CD4-positive, alpha-beta T cell treated with Interleukin-10 for 1 hour (primary cell): ENCODE measurements around the gene GP1BB.
"Not testable (repeated sequence)": the region's sequence is repeated elsewhere in the genome, so short reads cannot be mapped to it uniquely, and the experiment has no call there.

Experiments used
- DNase-seq: peaks from one replicate; pipeline ENCODE4 v3.0.0-alpha.2; 2020

GP1BB gene

DNA sequence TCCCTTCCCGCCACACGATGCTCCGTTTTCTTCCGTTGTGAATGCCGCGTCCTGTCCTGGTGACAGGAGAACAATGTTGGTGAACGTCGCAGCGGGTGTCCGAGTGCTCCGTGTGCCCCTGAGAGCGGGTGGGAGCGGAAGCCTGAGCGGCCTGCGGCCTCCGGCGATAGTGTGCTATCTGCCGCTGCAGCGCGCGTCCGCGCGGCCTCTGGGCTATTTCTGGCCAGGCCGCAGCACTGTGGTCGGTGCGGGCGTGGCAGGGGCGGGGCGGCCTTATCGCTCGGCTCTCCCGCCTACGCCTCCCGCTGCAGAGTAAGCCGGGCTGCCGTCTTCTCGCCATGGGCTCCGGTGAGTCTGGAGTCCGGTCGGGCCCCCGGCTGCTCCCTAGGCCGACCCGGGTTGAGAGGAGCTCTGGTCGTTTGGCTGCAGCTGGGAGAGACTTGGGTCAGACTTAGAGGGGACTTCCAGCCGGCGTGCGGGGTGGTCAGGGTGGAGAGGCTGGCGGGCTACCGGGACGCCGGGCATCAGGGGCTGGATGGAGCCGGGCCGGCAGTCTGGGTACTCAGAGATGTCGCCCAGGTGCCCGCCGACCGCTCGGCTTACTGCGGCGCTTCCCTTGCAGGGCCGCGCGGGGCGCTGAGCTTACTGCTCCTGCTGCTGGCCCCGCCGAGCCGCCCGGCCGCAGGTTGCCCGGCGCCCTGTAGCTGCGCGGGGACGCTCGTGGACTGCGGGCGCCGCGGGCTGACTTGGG, at the start of gene GP1BB:
Gene GP1BB, plus strand, starts transcription at position 308 of the 751 bp plus-strand sequence. Its CDS starts 31 bp downstream, at position 339.
- DNase-seq: no peak

DNA sequence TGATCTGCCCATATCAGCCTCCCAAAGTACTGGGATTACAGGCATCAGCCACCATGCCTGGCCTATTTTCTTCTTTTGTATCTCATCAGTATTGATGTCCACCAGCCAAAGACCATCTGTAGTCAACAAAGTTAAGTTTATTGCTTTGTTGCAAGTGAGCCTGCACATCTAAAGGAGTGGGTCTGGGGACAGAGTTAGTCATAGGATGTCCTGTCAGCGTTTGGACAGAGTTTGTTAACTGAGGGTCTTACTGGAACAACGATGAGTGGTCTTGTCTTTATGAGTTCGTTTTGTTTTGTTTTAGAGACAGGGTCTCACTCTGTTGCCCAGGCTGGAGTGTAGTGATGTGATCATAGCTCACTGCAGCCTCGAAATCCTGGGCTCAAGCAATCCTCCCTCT, 49.7 kb upstream of the GP1BB start:
- DNase-seq: no peak

DNA sequence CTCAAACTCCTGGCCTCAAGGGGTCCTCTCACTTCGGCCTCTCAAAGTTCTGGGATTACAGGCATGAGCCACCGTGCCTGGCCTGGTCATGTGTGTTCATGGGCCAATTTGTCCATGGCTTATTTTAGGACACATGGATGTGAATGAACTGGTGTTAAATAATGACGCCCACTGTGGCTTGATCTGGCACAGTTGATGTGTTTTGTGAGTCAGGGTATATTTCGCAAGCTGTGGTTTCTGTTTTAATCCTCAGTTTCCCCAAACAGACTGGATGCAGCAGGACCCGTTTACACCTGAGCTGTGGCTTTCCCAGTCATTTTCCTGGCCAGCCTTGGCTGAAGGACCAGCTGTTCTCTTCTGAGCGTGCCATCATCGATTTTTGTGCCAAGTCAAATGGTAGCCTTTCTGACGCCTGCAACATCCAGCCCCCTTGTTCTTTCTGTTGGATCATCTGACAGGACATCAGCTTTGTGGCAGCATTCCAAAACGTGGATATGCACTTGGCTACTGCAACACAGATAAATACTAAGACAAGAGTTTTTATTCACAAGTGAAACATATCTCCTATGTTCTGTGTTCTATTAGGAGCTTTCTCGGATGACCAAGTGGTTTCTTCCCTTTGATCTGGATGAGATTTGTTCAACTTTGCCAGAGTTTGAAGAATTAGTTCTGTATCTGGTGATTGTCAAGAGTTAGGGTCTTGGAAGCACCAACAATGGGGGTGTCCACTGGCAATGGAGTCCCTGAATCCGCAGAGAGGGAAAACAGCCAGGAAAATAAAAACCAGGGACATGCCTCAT, 49.0 kb upstream of the GP1BB start:
- DNase-seq: no peak

DNA sequence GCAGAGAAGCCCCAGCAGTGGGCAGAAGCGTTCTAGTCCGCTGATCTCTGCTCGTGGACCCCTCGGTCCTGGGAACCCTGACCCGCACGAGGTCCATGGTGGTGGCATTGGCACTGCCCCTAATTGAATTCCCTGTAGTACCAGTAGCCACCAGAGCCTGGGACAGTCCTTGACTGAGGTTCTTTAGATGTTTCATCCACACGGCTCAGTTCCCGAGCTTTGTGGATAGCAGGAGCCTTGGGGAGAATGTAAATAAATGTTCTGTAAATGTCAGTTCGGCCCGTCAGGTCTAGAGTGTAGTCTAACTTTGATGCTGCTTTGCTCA, 48.4 kb upstream of the GP1BB start:
- DNase-seq: no peak

DNA sequence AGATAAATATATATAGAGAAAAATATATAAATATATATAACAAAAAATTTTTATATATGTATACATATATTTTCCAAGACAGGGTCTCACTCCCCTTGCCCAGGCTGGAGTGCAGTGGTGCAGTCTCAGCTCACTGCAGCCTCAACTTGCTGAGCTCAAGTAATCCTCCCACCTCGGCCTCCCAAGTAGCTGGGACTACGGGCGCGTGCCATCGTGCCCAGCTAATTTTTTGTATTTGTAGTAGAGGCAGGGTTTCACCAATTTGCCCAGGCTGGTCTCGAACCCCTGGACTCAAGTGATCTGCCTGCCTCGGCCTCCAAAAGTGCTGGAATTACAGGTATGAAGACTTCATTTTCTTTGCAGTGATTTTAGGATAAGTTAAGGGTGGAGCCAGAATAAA, 47.9 kb upstream of the GP1BB start:
- no peak for DNase-seq

DNA sequence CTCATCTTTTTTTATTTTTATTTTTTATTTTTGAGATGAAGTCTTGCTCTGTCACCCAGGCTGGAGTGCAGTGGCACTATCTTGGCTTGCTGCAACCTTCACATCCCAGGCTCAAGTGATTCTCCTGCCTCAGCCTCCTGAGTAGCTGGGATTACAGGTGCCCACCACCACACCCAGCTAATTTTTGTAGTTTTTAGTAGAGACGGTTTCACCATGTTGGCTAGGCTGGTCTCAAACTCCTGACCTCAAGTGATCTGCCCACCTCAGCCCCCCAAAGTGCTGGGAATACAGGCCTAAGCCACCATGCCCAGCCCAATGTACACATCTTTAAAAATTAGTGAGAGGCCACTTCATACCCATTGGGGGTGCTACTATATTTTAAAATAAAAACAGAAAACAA, 46.9 kb upstream of the GP1BB start:
- not testable (repeated sequence) for DNase-seq

DNA sequence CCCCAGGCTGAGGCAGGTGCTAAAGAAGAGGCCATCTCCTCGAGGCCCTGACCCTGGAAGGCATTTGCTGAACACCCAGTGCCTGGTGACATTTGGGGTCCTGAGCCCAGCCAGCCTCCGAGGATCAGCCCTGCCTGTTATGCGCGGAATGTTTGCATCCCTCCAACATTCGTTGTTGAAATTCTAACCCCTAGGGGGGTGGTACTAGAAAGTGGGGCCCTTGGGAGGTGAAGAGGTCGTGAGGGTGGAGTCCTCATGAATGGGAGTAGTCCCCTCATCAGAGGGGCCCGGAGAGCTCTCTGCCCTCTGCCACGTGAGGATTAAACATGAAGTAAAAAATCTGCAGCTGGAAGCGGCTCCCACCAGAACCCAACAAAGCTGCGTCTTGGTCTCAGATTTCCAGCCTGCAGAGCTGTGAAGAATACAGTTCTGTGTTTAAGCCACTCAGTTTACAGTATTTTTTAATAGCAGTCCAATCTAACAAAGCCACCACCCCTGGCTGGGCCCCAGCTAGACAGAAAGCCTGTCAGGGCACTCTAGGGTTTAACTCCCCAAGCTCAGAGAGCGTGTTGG, 44.3 kb upstream of the GP1BB start:
- no peak for DNase-seq

DNA sequence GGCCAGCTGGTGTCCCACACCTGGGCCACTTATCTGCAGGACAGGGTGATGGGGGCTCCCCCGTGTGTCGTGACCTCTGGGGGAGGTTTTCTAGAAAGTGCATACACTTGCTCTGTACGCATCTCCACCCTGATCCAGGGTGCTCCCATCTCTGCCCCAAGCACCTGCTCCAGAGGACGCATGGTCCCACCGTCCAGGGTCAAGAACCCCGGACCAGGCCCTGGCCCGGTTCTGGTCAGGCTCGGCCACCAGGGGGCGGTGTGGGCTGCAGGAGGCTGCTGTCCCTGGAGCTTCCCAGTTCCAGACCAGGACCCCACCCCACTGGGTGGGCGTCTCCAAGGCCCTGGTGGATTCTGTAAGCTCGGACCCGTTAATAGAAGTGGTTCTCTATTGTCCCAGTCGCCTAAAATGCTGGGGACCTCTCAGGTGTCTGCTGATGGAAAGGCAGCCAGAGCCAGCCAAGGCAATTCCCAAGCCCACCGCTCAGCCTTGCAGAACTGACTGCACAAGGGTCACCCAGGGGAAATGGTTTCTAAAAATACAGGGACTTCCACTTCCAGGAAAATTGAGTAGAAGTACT, 43.7 kb upstream of the GP1BB start:
- DNase-seq: peak; percentile 34

DNA sequence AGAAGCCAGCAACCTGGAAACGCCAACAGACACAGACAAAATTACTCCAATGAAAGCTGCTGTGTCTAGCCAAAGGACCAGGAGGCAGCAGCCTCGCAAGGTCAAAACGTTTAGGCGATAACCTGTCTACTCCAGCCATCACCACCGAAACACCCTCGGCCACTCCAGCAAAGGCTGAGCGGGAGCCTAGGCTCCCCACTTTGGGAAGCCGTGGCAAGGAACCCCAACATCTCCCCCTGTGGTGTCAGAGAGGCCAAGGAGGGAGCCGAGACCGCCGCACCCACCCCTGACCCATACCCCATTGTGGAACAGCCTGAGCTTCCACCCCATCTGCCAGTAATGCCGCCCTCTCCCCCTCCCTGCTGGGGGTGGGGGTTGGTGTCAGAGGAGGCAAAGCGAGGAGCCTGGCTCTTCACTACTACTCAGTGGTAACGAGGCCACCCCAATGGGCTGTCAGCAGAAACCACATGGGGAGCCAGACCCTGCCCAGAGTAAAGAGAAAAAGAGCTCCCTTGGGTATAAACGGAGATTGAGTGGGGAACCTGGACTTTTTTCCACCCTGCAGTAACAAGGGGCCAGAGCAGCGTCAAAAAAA, 43.0 kb upstream of the GP1BB start:
- no peak for DNase-seq

DNA sequence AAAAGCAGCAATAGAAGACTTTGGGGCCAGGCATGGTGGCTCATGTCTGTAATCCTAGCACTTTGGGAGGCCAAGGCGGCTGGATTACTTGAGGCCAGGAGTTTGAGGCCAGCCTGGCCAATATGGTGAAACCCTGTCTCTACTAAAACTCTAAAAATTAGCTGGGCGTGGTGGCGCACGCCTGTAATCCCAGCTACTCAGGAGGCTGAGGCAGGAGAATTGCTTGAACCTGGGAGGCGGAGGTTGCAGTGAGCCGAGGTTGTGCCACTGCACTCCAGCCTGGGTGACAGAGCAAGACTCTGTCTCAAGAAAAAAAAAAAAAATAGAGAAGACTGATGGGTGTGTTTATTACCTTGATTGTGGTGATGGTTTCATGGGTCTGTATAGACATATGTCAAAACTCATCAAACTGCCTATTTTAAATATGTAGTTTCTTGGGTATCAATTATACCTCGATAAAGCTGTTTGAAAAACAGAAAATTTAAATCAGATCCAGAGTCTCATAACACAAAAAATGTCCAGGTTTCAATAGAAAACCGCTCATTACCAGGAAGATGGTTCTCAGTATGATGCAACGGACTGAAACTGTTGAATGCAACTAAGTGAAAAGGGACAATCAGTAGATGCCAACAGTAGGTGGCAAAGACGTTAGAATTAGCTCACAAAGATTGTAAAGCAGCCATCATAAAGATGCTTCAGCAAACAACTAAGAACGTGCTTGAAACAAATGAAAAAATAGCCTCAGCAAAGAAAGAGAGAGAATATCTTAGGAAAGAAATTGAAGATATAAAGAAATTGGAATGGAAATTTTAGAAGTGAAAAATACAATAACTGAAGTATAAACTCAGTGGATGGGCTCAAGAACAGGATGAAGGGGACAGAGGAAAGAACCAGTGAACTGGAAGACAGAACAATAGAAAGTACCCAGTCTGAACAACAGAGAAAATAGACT, 42.2 kb upstream of the GP1BB start:
- DNase-seq: no peak

DNA sequence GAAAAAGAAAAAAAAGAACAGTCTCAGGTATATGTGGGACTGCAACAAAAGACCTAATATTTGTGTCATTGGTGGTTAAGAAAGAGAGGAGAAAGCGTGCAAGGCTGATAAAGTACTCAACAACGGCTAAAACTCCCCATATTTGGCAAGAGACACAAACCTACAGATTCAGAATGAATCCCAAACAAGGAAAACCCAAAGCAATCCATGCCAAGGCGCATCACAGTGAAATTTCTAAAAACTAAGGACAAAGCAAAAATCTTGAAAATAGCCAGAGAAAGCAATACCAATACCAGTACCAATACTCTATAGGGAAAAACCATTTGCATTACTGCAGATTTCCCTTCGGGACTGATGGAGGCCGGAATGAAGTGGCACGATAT, 41.5 kb upstream of the GP1BB start:
- DNase-seq: no peak

DNA sequence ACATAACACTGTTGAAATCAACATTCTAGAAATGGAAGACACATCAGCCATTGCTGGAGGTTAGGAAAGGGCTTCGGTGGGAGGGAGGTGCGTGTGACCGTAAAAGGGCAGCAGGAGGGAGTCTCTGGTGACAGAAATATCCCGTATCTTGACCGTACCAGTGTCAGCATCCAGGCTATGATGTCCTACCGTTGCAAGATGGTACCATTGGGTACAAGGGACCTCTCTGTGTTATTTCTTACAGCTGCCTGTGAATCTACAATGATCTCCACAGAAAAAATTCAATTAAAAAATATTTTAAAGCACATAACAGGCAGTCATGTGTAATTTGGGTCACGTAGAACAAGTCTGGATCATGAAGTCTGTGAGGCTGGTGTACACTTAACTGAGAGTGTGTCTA, 36.4 kb upstream of the GP1BB start:
- DNase-seq: no peak

DNA sequence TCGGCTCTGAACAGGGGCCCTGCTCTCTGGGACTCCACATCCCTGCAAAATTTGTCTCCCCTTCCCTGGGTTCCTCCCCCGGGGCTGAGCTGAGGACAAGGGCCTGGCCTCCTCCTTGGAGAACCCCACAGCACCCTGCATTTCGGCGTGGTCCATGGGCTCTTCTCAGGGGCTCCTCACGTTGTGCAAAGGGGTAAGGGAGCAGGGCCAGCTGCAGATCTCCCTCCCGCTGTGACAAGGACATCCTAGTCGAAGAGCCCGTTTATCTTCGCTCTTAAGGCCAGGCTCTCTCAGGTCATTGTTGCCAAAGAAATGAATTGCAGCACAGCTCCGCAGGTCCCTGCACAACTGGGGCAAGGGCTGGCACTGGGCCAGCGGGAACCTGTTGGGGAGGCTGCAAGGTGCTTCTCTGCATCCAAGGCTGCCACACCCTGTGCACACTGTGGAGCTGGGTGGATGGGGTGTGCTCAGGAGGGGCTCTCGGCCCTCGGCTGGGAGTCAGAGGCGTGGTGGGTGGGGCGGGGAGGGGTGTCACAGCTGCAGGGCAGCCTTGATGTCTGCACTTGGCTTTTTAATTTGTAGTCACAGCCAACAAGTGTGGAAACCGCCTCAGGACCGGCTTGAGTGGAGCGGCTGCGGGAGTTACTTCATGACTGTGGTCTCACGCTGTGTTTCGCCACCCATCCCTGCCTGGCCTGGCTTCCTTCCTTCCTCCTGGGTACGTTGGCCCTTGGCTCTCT, 35.6 kb upstream of the GP1BB start:
- no peak for DNase-seq

DNA sequence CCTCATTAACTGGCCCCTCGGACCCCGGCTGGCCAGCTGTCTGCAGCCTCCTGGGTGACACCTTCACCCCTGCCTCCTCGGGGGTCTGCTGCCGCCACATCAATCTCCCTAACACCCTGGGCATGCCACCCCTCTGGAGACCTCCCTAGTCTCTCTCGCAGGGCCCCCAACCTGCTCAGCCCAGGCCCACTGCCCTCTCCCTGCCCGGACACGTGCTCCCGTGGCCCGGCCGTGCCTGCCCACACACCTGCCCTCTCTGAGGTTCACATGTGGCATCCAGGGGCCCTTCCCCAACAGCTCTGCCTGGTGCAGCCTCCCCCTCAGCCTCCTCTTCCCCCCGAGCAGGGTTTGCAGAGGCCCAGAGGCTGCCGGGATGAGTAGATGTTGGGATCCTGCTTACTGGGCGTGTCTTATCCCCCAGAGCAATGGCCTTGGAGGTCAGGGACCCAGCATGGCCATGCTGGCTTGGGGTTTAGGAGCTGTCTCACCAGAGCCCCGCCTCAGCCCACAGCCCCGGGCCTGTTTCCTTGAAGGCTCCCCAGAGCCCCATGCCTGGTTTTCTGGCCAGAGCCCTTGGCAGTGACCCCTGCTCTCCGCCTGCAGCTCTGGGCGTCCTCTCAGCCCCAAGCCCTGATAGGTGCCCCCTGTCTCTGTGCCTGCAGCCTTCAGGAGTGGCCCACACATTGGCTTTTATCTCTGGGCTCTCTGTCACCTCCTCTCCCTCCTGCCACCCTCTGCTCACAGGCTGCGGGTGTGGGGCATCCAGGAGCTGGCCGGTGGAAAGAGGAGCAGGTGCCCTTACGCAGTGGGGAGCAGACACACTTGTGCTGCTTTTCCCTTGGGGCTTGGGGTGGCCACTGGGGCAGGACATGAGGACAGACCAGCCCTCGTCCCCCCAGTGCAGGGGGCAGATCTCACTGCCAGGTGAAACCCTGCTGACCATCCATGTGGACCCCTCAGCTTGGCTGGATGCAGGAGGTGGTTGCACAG, 34.7 kb upstream of the GP1BB start:
- DNase-seq: no peak

DNA sequence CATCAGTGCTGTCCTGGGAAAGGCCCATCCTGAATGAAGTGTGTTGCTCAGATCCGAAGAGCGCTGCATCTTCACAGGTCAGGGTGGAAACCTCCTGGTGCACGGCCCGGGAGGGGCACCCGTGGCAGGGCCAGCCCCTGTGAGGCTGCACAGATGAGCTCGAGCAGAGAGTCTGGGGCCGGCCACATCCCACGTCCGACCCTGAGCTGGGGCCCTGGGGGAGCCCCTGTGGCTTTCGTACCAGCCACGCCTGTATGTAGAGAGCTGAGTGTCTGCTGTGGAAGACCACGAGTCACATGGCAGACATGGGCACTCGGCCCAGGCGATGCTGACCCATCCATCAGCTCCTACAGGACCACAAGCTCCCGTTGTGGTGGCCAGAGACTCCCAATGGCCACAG, 33.9 kb upstream of the GP1BB start:
- no peak for DNase-seq

DNA sequence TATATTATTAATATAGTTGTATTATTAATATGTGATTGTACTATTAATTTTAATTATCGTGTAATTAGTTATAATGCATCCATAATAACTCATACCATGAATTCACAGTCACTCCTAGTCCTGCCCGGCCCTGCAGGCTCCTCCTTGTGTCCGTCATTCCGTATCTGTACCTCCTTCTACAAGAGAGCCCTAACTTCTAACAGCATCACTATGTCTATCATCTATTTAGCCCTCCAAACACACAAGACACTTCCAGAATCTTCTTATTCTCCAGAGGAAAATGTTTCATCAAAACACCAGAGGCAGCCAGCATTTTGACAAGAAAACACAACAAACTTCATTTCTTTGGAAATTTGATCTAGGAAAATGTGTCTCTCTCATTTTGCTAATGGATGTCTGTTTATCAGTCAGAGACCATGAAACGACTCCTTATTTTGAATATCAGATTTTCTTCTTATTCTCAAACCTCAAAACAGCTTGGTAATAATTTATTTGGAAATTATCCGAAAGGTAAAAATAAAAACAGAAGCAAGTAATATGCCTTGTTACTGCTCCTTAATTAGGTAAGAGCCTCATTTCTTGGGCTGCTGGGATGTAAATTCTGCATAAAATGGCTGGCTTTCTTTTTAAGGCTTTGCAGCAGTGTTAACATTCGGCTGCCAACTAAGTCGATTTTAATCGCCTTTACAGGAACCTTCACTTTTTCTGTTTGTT, 32.2 kb upstream of the GP1BB start:
- DNase-seq: no peak

DNA sequence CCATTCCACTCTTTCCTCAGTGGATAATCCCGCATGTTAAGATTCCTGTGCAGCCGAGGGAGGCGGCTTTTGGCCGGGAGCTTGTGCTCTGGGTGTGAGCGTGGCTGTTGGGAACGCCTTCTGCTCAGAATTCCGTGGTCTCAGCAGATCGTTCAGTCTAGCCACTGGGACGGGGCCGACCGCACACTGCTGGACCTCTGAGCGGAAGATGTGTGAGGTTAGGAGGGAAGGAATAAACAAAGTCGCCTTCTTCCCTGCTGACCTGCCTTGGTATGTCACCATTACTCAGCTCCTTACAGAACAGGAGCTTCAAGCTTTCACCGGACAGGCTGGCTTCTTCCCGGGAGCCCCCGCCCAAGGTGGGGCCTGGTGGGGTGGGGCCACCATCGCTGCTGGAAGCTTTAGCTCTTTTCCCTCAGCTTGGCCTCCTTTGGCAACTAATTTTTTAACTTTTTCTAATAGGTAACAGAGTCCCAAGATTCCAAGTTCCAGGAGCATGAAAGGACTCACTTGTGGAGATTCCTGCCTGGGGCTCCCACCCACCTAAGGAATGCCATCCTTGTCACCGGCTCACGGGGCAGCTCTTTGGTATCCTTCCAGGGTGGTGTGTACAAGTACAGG, 31.5 kb upstream of the GP1BB start:
- no peak for DNase-seq

DNA sequence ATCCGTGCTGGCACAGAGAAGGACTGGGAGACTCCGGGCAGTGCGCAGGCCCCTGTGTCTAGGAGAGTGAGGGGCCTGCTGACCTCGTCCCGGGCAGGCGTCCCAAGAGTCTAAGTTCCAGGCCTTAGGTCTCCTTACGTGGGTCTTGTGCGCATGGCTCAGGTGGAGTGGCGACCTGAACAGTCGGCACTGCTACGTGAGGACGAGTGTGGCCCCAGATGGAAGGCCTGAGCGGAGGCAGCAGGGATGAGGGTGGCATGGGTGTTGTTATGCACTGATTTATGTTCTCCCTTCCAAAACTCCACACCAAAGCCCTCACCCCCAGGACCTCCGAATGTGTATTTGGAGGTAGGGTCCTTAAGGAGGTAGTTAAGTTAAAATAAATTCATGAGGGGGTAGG, 29.8 kb upstream of the GP1BB start:
- DNase-seq: no peak
